Left ventricle myocardium superior (tissue), 1 donor: ENCODE measurements around the gene WDR33. TPM values are rescaled to one million over a fixed set of nuclear protein-coding genes. Genes with fewer than 3 reads are reported as not detected.

Experiments
- ATAC-seq: fragments of 200-7000 bp; cut with Tn5 transposase; one replicate; pipeline ENCODE4 v1.9.1; 2020; ENCODE audit warnings: mild to moderate bottlenecking, moderate library complexity
- DNase-seq: peaks from one replicate; pipeline ENCODE4 v3.0.0-alpha.2; 2020
- intact Hi-C: fragments of 100-400 bp; cut with micrococcal nuclease; formaldehyde crosslinking; loops from one replicate; pipeline ENCODE4 v1.11.0; 2022
- total RNA-seq: library from RNA; stranded (reverse); fragmentation: NEBNext Ultra II Directional; extraction: Animal tissue kit (Norgen Biotek cat#: 25700); gene quantifications from one replicate; pipeline ENCODE4 v1.2.1, GENCODE V29; 2021
- donor health status: DM: no; HTN: yes; CAD: no; lungs with severe emphysema.

The WDR33 gene
- total RNA-seq, 1 donor from 2014 or later: 45.2 TPM

- intact Hi-C loops: no loop called here
- no peak for DNase-seq
- peak; percentile 71 for ATAC-seq
Observed at GRCh38 chr2:127733816-127734537, 77.0 kb downstream of the WDR33 start.

DNA sequence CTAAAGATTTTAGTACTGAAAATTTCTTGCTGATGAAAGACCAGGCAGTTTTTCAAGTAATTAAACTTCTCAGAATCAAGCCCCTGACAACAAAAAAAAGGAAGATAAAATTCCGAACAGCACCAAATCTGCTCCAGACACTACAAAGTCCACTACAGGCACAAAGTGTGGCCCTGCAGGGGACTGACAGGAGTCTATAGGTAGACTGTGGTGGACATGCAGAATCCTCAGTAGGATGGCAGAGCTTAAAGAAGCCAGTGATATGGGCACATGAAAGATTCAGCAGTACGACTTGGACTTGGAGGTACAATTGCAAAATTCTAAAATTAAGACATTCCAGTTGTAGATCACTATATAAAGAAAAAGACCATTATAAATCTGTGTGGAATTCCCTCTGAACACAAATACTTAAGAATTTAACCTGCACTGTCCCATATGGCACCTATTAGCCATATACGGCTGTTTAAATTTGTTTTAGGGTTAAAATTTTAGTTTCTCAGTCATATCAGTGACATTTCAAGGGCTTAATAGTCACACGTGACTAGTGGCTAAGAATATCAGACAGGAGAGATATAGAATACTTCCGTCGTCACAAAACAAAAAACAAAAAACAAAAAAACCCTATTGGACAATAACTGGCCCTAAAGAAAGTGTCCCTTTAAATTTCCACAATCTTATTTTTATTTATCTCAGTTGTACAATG lies 77.7 kb downstream of the WDR33 start:
- DNase-seq (no peak), ATAC-seq (peak; percentile 58)
- intact Hi-C loops: no loop called here

GRCh38 chr2:127726158-127726880 lies 84.7 kb downstream of the WDR33 start:
- DNase-seq (no peak), ATAC-seq (peak; percentile 54)
- intact Hi-C loops: no loop called here

DNA sequence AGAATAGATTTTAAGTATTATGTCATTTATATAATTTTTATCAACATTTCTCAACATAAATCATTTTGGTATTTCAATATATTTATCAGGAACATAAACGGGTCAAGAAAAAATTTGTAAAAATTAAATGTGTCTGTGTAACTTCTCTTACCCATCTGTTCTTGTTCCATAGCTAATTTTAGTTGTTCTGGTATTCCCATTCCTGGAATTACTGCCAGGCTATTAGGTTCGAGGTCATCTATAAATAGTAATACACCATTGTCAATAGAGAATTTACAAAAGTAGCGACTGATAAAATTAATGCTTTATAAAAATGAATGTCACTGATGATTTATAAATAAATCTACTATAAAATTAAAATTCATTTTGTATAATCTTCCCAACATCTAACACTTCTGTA lies 88.2 kb downstream of the WDR33 start:
- ATAC-seq: peak; percentile 72
- intact Hi-C loops: no loop called here
- no peak for DNase-seq

- ATAC-seq: peak; percentile 48
- intact Hi-C loops: no loop called here
- DNase-seq: no peak
Observed at GRCh38 chr2:127721978-127722355, 89.0 kb downstream of the WDR33 start.

GRCh38 chr2:127721311-127721977 lies 89.5 kb downstream of the WDR33 start:
- intact Hi-C loops: no loop called here
- DNase-seq (no peak), ATAC-seq (no peak)

DNA sequence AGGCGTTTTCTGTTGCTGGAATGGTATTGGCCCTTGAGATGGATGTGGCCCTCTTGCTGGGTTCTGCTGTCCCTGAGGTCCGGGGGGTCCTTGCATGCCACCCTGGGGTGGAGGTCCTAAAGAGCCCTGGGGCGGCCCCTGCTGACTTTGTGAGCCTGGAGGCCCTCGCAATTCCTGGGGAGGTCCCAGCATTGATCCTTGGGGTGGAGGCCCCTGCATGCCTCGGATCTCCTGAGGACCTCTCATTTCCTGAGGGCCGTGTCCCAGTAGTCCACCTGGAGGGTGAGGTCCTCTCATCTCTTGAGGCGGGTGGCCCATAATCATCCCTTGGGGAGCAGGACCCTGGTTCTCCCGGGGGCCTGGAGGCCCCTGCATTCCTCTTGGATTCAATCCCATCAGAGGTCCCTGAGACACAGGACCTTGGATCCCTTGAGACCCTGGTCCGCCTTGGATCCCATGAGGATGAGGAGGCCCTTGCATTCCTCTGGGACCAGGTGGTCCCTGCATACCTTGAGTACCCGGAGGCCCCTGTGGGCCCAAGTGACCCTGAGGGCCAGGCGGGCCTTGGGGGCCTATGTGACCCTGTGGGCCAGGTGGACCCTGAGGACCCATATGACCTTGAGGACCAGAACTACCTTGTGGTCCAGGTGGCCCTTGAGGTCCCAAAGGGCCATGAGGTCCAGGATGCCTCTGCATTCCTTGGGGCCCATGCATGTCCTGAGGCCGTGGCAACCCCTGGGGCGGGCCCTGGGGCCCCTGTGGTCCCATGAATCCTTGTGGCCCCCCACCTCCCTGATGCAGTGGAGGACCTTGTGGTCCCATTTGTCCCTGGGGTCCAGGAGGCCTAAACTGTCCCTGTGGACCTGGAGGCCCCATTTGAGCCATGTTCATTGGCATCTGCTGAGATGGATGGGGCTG lies 91.4 kb downstream of the WDR33 start:
- peak; percentile 28 for DNase-seq

GRCh38 chr2:127718271-127718670 lies 92.7 kb downstream of the WDR33 start:
- ATAC-seq (no peak), DNase-seq (no peak)
- intact Hi-C loops: no loop called here

More for the DNA sequence above, 91.4 kb downstream of the WDR33 start:
- no peak for ATAC-seq
- intact Hi-C loops: no loop called here

DNA sequence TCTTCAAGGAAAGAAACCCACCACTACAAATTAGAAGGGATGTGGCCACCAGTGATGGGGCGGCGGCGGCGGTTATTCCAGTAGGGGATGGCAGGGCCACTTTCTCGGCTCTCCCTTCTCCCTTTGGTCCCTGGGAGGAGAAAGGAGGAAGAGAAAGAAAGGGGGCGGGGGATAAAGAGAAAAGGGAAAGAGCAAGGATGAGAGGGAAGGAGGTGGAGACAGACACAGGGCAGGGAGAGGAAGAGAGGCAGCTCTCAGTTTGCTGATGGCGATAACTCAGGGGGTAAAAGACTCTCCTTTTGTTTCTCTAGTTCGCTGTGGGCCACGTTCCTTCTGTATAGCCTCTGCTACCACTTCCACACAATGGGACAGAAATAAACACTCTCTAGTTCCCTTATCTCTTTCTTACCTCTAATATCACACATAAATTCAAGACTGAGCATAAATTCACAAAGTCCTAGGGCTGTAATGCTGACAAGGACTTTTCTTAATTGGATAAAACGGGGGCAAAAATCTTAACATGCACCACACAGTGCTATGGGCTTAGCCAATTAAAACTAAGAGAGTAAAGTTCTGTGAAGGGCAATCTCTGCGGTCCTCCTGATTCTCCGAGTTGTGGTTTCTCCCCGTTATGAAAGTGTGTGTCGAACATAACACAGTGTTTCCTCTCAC lies 95.1 kb downstream of the WDR33 start:
- intact Hi-C loops: no loop called here
- ATAC-seq (no peak), DNase-seq (no peak)

DNA sequence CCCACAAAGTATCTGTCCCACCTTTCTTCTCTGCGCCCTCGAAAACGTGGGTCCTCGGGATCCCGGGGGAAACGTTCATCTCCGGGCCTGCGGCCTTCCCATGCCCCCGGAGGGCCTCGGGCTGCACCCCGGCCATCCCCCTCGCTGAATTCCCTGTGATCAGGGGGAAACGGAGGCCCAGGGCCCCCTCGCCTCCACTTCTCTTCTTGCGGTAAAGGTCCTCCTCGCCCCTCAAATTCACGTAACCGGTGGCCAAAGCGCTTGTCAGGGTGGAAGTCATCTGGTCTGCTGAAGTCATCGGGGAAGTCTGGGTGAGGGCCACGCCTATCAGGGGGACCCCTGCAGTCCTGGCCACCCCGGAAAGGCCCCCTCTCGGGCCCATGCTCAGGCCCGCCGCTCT lies 97.4 kb downstream of the WDR33 start:
- ATAC-seq (no peak), DNase-seq (peak; percentile 15)
- intact Hi-C loops: no loop called here

DNA sequence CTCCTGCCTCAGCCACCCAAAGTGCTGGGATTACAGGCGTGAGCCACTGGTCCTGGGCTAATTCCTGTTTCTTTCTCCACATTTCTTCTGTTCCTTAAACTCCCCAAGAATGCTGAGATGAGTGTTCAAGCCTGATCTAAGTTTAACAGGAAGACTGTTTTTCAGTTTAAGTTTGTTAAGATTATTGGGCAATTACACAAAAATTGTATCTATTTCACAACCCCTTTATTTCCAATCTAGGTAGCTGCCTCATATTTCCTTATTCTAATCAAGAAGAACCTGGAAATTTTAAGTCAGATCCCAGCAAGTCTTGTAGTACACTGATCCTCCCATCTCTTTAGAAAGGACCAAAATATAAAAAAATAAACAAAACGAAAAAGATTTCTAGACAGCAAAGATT lies 98.0 kb downstream of the WDR33 start:
- no peak for ATAC-seq
- DNase-seq: no peak
- intact Hi-C loops: no loop called here

DNA sequence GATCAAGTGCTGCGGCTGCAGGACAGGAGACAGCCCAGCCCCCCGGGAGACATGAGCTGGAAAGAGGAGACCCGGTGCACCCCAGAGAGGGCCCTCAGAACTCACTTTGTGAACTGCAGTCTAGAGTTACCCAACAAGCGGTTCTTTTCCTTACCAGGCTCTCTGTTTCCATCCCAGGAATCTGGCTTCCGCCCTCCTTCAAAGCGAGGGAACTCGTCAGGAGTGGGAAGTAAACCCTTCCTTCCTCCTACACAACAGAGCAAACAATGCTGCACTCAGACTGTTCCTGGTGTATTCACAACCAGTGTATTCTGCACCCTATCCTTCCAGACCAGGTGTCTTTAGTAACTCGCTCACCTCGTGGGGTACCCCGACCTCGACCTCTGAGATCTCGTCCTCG lies 101.6 kb downstream of the WDR33 start:
- ATAC-seq: no peak
- DNase-seq: peak; percentile 15
- intact Hi-C loops: no loop called here

DNA sequence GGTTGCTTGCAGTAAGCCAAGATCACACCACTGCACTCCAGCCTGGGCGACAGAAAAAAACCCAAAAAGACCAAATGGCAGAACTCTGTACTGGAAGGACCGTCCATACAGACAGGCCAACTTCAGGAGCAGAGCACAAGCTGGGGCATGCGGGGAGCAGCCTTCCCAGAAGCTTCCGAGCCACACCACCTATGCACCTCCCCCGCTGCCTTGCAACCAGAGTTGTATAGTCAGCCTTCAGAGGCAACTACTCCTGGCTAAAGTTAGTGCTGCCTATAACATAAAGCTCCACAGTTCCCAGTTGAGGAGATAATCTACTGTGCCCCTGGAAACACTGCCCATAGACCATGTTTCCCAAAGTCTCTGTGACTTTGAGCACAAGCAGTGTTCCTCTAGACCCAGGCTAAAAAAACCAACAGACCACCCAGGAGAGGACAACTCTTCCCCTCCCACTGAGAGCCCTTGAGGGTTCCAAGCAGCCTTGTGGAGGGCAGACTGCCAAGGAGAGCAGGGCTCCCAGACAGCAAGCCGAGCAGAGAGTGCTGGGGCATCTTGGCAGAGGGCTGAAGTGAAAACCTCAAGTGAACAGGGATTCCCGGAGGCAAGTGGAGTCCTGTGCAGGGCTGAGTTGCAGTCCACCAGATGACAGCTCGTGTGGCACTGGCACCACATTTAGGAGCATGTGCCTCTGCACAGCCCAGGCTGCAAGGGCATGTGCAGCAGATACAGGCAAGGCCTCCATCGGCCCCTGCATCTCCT lies 102.9 kb downstream of the WDR33 start:
- ATAC-seq (peak; percentile 66), DNase-seq (peak; percentile 43)
- intact Hi-C loops: no loop called here

GRCh38 chr2:127706215-127706990 lies 104.6 kb downstream of the WDR33 start:
- intact Hi-C loops: no loop called here

GRCh38 chr2:127705391-127706065 lies 105.4 kb downstream of the WDR33 start:
- DNase-seq: no peak
- ATAC-seq: no peak
- intact Hi-C loops: no loop called here

More at GRCh38 chr2:127706215-127706990, 104.6 kb downstream of the WDR33 start:
- DNase-seq (peak; percentile 32), ATAC-seq (no peak)
